IMR-90 (cell line): ENCODE results near the gene CHMP4A.

Experiments used
- CEBPB ChIP-seq: IDR thresholded peaks from 2 replicates; pipeline ENCODE4 v1.6.1; 2012; ENCODE audit warnings: low read depth, low read length, improper control_type of control experiment
- FOS ChIP-seq: fragments of 150-350 bp; IDR thresholded peaks from 2 replicates; pipeline ENCODE4 v1.6.1; 2016; ENCODE audit warnings: low read depth, low read length
- MAFK ChIP-seq: IDR thresholded peaks from 2 replicates; pipeline ENCODE4 v1.6.1; 2012; ENCODE audit warnings: low read depth, low read length, improper control_type of control experiment
- MAZ ChIP-seq: IDR thresholded peaks from 2 replicates; pipeline ENCODE4 v1.6.1; 2012; ENCODE audit warnings: low read depth, mild to moderate bottlenecking, low read length, improper control_type of control experiment, moderate library complexity, borderline replicate concordance
- MXI1 ChIP-seq: IDR thresholded peaks from 2 replicates; pipeline ENCODE4 v1.6.1; 2012; ENCODE audit warnings: low read depth, mild to moderate bottlenecking, low read length, moderate library complexity, borderline replicate concordance
- POLR2A ChIP-seq: IDR thresholded peaks from 2 replicates; pipeline ENCODE4 v1.6.1; 2012; ENCODE audit warnings: mild to moderate bottlenecking, low read depth, low read length
- RAD21 ChIP-seq: IDR thresholded peaks from 2 replicates; pipeline ENCODE4 v1.6.1; 2012; ENCODE audit warnings: low read length, improper control_type of control experiment
- TF ChIP-seq, protein P1 (sequence below): fragments of 150-350 bp; IDR thresholded peaks from 2 replicates; pipeline ENCODE4 v1.6.1; 2016; ENCODE audit warnings: low read depth, mild to moderate bottlenecking, low read length, moderate library complexity, borderline replicate concordance
- TF ChIP-seq, protein P2 (sequence below): conservative IDR thresholded peaks from 2 replicates; pipeline ENCODE4 v1.5.1; 2012; ENCODE audit warnings: mild to moderate bottlenecking, low read depth, low read length, improper control_type of control experiment

DNA sequence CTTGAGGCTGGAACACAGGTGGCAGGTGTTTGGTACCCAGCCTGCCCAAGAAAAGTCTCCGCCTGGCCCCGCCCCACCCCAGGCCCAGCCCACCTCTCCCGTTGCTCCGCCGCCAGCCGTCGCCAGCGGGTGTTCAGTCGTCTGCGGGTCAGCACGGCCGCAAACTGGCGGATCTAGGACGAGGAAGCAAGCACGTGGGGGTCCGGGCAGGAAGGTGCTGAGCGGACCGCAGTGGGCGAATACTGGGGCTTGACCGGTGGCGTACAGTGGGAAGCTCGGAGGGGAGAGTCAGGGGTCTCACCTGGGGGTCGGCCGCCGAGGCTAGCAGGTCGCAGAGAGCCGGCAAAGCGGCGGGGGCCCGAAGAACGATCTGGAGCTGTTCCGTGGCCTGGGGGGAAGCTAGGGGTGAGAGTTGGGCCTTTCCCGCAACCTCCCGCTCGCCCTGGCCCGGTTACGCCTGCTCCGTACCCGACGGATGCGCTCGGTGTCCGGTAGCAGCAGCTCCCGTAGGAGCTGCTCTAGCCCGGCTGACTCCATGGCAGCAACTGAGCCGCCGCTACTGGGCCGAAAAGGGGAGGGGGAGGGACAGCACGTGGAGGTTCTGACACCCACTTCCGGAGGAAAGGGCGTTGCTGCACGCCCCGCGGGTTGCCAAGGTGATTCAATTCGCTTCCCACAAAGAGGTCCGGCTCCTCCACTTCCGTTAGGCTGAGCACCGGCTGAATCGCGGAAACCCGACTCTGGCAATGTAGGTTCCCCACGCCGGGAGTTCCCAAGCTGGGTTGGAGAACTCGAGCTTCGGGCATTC is 24.8 kb downstream of the CHMP4A start, which contains the start of gene IPO4:
- TF ChIP-seq, protein P1, sequence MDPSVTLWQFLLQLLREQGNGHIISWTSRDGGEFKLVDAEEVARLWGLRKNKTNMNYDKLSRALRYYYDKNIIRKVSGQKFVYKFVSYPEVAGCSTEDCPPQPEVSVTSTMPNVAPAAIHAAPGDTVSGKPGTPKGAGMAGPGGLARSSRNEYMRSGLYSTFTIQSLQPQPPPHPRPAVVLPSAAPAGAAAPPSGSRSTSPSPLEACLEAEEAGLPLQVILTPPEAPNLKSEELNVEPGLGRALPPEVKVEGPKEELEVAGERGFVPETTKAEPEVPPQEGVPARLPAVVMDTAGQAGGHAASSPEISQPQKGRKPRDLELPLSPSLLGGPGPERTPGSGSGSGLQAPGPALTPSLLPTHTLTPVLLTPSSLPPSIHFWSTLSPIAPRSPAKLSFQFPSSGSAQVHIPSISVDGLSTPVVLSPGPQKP, result peak; percentile 80; the same call in 1 of the 2 replicates
- TF ChIP-seq, protein P2, sequence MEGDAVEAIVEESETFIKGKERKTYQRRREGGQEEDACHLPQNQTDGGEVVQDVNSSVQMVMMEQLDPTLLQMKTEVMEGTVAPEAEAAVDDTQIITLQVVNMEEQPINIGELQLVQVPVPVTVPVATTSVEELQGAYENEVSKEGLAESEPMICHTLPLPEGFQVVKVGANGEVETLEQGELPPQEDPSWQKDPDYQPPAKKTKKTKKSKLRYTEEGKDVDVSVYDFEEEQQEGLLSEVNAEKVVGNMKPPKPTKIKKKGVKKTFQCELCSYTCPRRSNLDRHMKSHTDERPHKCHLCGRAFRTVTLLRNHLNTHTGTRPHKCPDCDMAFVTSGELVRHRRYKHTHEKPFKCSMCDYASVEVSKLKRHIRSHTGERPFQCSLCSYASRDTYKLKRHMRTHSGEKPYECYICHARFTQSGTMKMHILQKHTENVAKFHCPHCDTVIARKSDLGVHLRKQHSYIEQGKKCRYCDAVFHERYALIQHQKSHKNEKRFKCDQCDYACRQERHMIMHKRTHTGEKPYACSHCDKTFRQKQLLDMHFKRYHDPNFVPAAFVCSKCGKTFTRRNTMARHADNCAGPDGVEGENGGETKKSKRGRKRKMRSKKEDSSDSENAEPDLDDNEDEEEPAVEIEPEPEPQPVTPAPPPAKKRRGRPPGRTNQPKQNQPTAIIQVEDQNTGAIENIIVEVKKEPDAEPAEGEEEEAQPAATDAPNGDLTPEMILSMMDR, result no peak
- TF ChIP-seq FOS (no peak), RAD21 (peak; percentile 26; the same call in 1 of the 2 replicates), MAZ (peak; percentile 89), POLR2A (peak; percentile 90), MAFK (no peak), MXI1 (peak; percentile 100), CEBPB (peak; percentile 26; the same call in 1 of the 2 replicates)
